B cell (primary cell): ENCODE results near the gene CABLES2.

Experiments used
- EZH2 ChIP-seq: IDR thresholded peaks from 2 replicates; pipeline ENCODE4 v1.6.1; 2012; ENCODE audit warnings: borderline replicate concordance, low read depth, mild to moderate bottlenecking, moderate library complexity, low read length; ENCODE audit not compliant: insufficient read depth, poor library complexity, severe bottlenecking
- TF ChIP-seq, protein P1 (sequence below): fragments of 200-600 bp; IDR thresholded peaks from one replicate; pipeline ENCODE4 v1.8.0; 2022; ENCODE audit warnings: antibody characterized with exemption, mild to moderate bottlenecking

DNA sequence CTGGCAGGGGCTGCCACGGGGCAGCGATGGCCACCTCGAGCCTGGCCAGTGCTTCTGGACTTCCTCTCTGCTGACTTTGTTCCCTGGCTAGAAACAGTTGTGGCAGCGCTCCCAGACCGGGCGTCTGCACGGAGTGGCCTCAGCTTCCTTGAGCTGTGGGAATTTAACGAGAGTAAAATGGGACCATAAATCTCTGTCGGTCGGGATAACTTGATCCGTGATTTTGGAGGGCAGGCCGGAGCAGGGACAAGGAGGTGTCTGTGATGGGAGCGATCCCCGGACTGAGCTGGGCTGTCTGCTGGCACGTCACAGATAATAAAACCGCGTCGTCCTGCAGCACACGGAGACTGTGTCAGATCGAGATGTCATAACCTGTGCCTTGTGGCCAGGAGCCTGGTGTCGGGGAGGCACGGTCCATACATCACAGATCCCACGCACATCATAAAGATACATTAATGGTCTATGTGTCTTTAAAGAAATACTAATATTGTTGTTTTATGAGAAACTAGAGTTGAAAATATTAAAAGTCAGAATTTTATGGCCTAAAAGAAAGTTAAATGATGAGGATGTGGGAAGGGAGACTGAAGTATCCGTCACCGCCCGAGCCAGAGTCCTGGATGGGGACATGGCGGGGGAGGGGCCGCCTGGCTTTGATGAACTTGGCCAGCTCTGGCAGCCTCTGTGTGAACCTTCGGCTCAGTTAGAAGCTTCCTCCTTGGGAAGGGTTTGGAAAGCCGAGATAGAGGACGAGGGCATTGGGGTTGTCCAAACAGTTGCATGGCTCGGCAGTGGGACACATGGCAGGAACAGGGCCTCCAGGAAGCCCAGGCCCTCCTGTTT lies 26.8 kb upstream of the CABLES2 start:
- TF ChIP-seq, protein P1, sequence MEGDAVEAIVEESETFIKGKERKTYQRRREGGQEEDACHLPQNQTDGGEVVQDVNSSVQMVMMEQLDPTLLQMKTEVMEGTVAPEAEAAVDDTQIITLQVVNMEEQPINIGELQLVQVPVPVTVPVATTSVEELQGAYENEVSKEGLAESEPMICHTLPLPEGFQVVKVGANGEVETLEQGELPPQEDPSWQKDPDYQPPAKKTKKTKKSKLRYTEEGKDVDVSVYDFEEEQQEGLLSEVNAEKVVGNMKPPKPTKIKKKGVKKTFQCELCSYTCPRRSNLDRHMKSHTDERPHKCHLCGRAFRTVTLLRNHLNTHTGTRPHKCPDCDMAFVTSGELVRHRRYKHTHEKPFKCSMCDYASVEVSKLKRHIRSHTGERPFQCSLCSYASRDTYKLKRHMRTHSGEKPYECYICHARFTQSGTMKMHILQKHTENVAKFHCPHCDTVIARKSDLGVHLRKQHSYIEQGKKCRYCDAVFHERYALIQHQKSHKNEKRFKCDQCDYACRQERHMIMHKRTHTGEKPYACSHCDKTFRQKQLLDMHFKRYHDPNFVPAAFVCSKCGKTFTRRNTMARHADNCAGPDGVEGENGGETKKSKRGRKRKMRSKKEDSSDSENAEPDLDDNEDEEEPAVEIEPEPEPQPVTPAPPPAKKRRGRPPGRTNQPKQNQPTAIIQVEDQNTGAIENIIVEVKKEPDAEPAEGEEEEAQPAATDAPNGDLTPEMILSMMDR, result no peak
- TF ChIP-seq EZH2, result no peak
